Chondrocyte (in vitro differentiated cells): ENCODE results near the gene OR2L8. TPM values are rescaled to one million over a fixed set of nuclear protein-coding genes. Genes with fewer than 3 reads are reported as not detected.

ENCODE experiments used
- DNase-seq: peaks from one replicate; pipeline ENCODE4 v3.0.0; 2021; ENCODE audit warnings: mixed read lengths, low spot score
- H3K27ac Mint-ChIP-seq: one replicate; pipeline ENCODE4 v1.8.0; 2021; ENCODE audit warnings: mild to moderate bottlenecking, moderate library complexity, mixed read lengths; ENCODE audit not compliant: unreplicated experiment
- H3K27me3 Mint-ChIP-seq: 2 replicates; pipeline ENCODE4 v1.8.0; 2021; ENCODE audit warnings: low read depth, mixed read lengths
- H3K36me3 Mint-ChIP-seq: 2 replicates; pipeline ENCODE4 v1.8.0; 2021; ENCODE audit warnings: low read depth, mixed read lengths
- H3K4me1 Mint-ChIP-seq: 2 replicates; pipeline ENCODE4 v1.8.0; 2021; ENCODE audit warnings: low read depth, mild to moderate bottlenecking, mixed read lengths
- H3K4me3 Mint-ChIP-seq: one replicate; pipeline ENCODE4 v1.8.0; 2021; ENCODE audit warnings: mild to moderate bottlenecking, moderate library complexity, mixed read lengths; ENCODE audit not compliant: unreplicated experiment
- H3K9me3 Mint-ChIP-seq: 2 replicates; pipeline ENCODE4 v1.8.0; 2021; ENCODE audit warnings: low read depth, mixed read lengths
- CTCF ChIP-seq: fragments of 200-600 bp; sonication (generic); IDR thresholded peaks from 2 replicates; pipeline ENCODE4 v1.5.0; 2021; ENCODE audit warnings: antibody characterized with exemption, mild to moderate bottlenecking, moderate library complexity
- total RNA-seq: library from RNA; stranded (reverse); gene quantifications from 3 replicates; pipeline ENCODE4 v1.2.1, GENCODE V29; 2021

The OR2L8 gene
- total RNA-seq, 1 donor from 2014 or later, result not detected

- H3K9me3 Mint-ChIP-seq, result peaks cover 28% of the 10 kb centered on the region
- no peak overlapping the region for H3K27ac Mint-ChIP-seq
- H3K27me3 Mint-ChIP-seq, result no peaks in the 10 kb centered on the region
- DNase-seq, result no peak
- H3K4me1 Mint-ChIP-seq, result no peaks in the 10 kb centered on the region
- TF ChIP-seq CTCF, result no peak
- no peak overlapping the region for H3K4me3 Mint-ChIP-seq
- H3K36me3 Mint-ChIP-seq, result no peaks in the 10 kb centered on the region
Measured at GRCh38 chr1:247942624-247943023, 6.0 kb upstream of the OR2L8 start.

GRCh38 chr1:247953408-247953807, 4.8 kb downstream of the OR2L8 start:
- Mint-ChIP-seq H3K27ac (no peak overlapping the region), H3K9me3 (peaks cover 47% of the 10 kb centered on the region), H3K36me3 (peaks cover 1% of the 10 kb centered on the region), H3K27me3 (no peaks in the 10 kb centered on the region), H3K4me1 (no peaks in the 10 kb centered on the region), H3K4me3 (no peak overlapping the region)
- no peak for DNase-seq
- no peak for TF ChIP-seq CTCF

GRCh38 chr1:247961791-247962190, 13.1 kb downstream of the OR2L8 start:
- no peak for TF ChIP-seq CTCF
- Mint-ChIP-seq H3K27ac (no peak overlapping the region), H3K9me3 (peaks cover 47% of the 10 kb centered on the region), H3K36me3 (peaks cover 1% of the 10 kb centered on the region), H3K4me3 (no peak overlapping the region), H3K27me3 (no peaks in the 10 kb centered on the region), H3K4me1 (no peaks in the 10 kb centered on the region)
- DNase-seq, result no peak

- DNase-seq, result no peak
- H3K36me3 Mint-ChIP-seq, result no peaks in the 10 kb centered on the region
- TF ChIP-seq CTCF, result no peak
- H3K27ac Mint-ChIP-seq, result no peak overlapping the region
- no peaks in the 10 kb centered on the region for H3K27me3 Mint-ChIP-seq
- peaks cover 45% of the 10 kb centered on the region for H3K9me3 Mint-ChIP-seq
- no peaks in the 10 kb centered on the region for H3K4me1 Mint-ChIP-seq
- no peak overlapping the region for H3K4me3 Mint-ChIP-seq
Measured at GRCh38 chr1:247962911-247963588, 14.4 kb downstream of the OR2L8 start.

- no peak within 1 kb of the TSS for H3K4me3 Mint-ChIP-seq
- peaks cover 44% of the 10 kb centered on the region for H3K9me3 Mint-ChIP-seq
- H3K36me3 Mint-ChIP-seq, result no peaks in the 10 kb centered on the region
Measured at GRCh38 chr1:247964933-247965332, 16.3 kb downstream of the OR2L8 start, which contains the start of gene OR2AK2. TSS of gene OR2AK2 (plus strand) at chr1:247965233. CDS start at chr1:247965377, 144 bp downstream.

More at GRCh38 chr1:247964933-247965332, 16.3 kb downstream of the OR2L8 start, which contains the start of gene OR2AK2:
- Mint-ChIP-seq H3K4me1 (no peaks in the 10 kb centered on the region), H3K27ac (no peak within 1 kb of the TSS), H3K27me3 (no peaks in the 10 kb centered on the region)
- no peak for DNase-seq
- no peak for TF ChIP-seq CTCF
